H1 (cell line): ENCODE data around the gene REG1B. TPM values are rescaled to one million over a fixed set of nuclear protein-coding genes. Genes with fewer than 3 reads are reported as not detected.

Source experiments
- CTCF ChIA-PET: fragments of 300-600 bp; sonication (Branson Sonifier 250); formaldehyde crosslinking; loops from one replicate; lab custom pipeline; 2021; ENCODE audit not compliant: partially characterized antibody; lab: Charles Lee
- POLR2A ChIA-PET: fragments of 300-600 bp; sonication (Branson Sonifier 250); formaldehyde crosslinking; loops from one replicate; lab custom pipeline; 2021; ENCODE audit warnings: inconsistent platforms; ENCODE audit not compliant: partially characterized antibody; lab: Charles Lee
- DNase-seq, 2 experiments: peaks; one replicate each; pipeline versions ENCODE4 v3.0.0 to v3.0.0-alpha.2; 2010 to 2022; ENCODE audit warnings: low spot score in 2 of 2, low read depth in 1 of 2, mixed read lengths in 1 of 2
- FAIRE-seq: peaks from 2 replicates; lab custom pipeline; 2011; peaks lifted over from hg19 to GRCh38; lab: Jason Lieb, UNC
- H2AFZ ChIP-seq: 2 replicates; pipeline ENCODE4 v1.8.1; 2012; ENCODE audit warnings: low read length, inconsistent platforms
- H2AK5ac ChIP-seq: 2 replicates; pipeline ENCODE4 v1.6.1; 2013; ENCODE audit warnings: low read depth, low read length
- H2BK120ac ChIP-seq: replicated peaks from 2 replicates; pipeline ENCODE3; 2013; ENCODE audit warnings: low read depth, low read length, inconsistent platforms
- H2BK12ac ChIP-seq: 2 replicates; pipeline ENCODE4 v1.6.1; 2013; ENCODE audit warnings: low read depth, low read length
- H2BK15ac ChIP-seq: 2 replicates; pipeline ENCODE4 v1.6.1; 2013; ENCODE audit warnings: low read length
- H2BK20ac ChIP-seq: 2 replicates; pipeline ENCODE4 v1.6.1; 2013; ENCODE audit warnings: low read length
- H2BK5ac ChIP-seq: 2 replicates; pipeline ENCODE4 v1.6.1; 2013; ENCODE audit warnings: low read depth, low read length
- H3K14ac ChIP-seq: 2 replicates; pipeline ENCODE4 v1.6.1; 2013; ENCODE audit warnings: inconsistent platforms; ENCODE audit not compliant: insufficient read length
- H3K18ac ChIP-seq: 2 replicates; pipeline ENCODE4 v1.6.1; 2013; ENCODE audit warnings: low read length; ENCODE audit errors: extremely low read depth
- H3K23ac ChIP-seq: 2 replicates; pipeline ENCODE4 v1.6.1; 2013; ENCODE audit warnings: inconsistent platforms; ENCODE audit not compliant: insufficient read length
- H3K23me2 ChIP-seq: 2 replicates; pipeline ENCODE4 v1.6.1; 2013; ENCODE audit warnings: low read depth, low read length
- H3K27ac ChIP-seq: 2 replicates; pipeline ENCODE4 v1.6.1; 2011; ENCODE audit warnings: low read depth, low read length, inconsistent platforms
- H3K27me3 ChIP-seq, 4 experiments: replicated peaks in 1 of 4; 1 replicate in 1 of 4; 2 replicates in 3 of 4; pipeline versions ENCODE4 v1.6.1 to v1.8.1; 2011 to 2013; ENCODE audit warnings: low read length in 3 of 4, mild to moderate bottlenecking in 3 of 4, inconsistent platforms in 2 of 4, mixed read lengths in 2 of 4, moderate library complexity in 1 of 4; ENCODE audit not compliant: control insufficient read depth in 3 of 4, insufficient read depth in 3 of 4; ENCODE audit errors: extremely low read depth in 1 of 4
- H3K36me3 ChIP-seq, 4 experiments: 2 replicates each; pipeline versions ENCODE4 v1.6.1 to v1.8.1; 2011 to 2013; ENCODE audit warnings: mild to moderate bottlenecking in 4 of 4, low read length in 3 of 4, moderate library complexity in 2 of 4, control low read depth in 1 of 4, inconsistent platforms in 1 of 4; ENCODE audit not compliant: insufficient read depth in 4 of 4, control insufficient read depth in 2 of 4
- H3K4ac ChIP-seq: replicated peaks from 2 replicates; pipeline ENCODE3; 2013; ENCODE audit warnings: low read length, low read depth, mixed read lengths, inconsistent platforms; ENCODE audit not compliant: insufficient read length
- H3K4me1 ChIP-seq, 4 experiments: replicated peaks in 1 of 4; 1 replicate in 1 of 4; 2 replicates in 3 of 4; pipeline versions ENCODE4 v1.6.1 to v1.8.1; 2011 to 2013; ENCODE audit warnings: low read length in 3 of 4, inconsistent platforms in 2 of 4, mixed read lengths in 1 of 4; ENCODE audit not compliant: insufficient read depth in 4 of 4, control insufficient read depth in 3 of 4
- H3K4me2 ChIP-seq, 2 experiments: 2 replicates each; pipeline versions ENCODE4 v1.6.1 to v1.8.1; 2011 to 2013; ENCODE audit warnings: low read depth in 2 of 2, low read length in 2 of 2, control low read depth in 1 of 2, inconsistent platforms in 1 of 2, mild to moderate bottlenecking in 1 of 2; ENCODE audit not compliant: insufficient read depth in 1 of 2
- H3K4me3 ChIP-seq, 4 experiments: fragments of 200-600, 300-600 bp in 1 of 4; sonication (generic), shearing (Covaris generic), sonication (Bioruptor Twin) in 1 of 4; 2 replicates each; pipeline versions ENCODE4 v1.5.1 to v1.8.1; 2011 to 2016; ENCODE audit warnings: low read length in 4 of 4, low read depth in 3 of 4, control low read depth in 2 of 4, inconsistent platforms in 2 of 4, mild to moderate bottlenecking in 2 of 4, mixed read lengths in 1 of 4, moderate library complexity in 1 of 4; ENCODE audit not compliant: insufficient read depth in 2 of 4; ENCODE audit errors: extremely low read depth in 1 of 4
- H3K56ac ChIP-seq: replicated peaks from 2 replicates; pipeline ENCODE3; 2013; ENCODE audit warnings: low read depth, mild to moderate bottlenecking, mixed read lengths, low read length, inconsistent platforms; ENCODE audit not compliant: insufficient read length
- H3K79me1 ChIP-seq: 2 replicates; pipeline ENCODE4 v1.6.1; 2013; ENCODE audit warnings: low read depth, low read length, control low read depth
- H3K79me2 ChIP-seq, 2 experiments: 2 replicates each; pipeline versions ENCODE4 v1.6.1 to v1.8.1; 2012 to 2013; ENCODE audit warnings: low read length in 2 of 2, mild to moderate bottlenecking in 2 of 2, inconsistent platforms in 1 of 2; ENCODE audit not compliant: insufficient read depth in 2 of 2, control insufficient read depth in 1 of 2
- H3K9ac ChIP-seq, 4 experiments: replicated peaks in 1 of 4; 1 replicate in 1 of 4; 2 replicates in 3 of 4; pipeline versions ENCODE4 v1.6.1 to v1.8.1; 2011 to 2013; ENCODE audit warnings: low read depth in 3 of 4, low read length in 3 of 4, control low read depth in 2 of 4, mild to moderate bottlenecking in 2 of 4, moderate library complexity in 2 of 4, inconsistent platforms in 1 of 4; ENCODE audit errors: extremely low read depth in 1 of 4
- H3K9me3 ChIP-seq, 2 experiments: 2 replicates each; pipeline versions ENCODE4 v1.6.1 to v1.8.1; 2012 to 2013; ENCODE audit warnings: mild to moderate bottlenecking in 2 of 2, moderate library complexity in 2 of 2, control low read depth in 1 of 2, inconsistent platforms in 1 of 2, low read depth in 1 of 2, low read length in 1 of 2, mixed read lengths in 1 of 2; ENCODE audit not compliant: insufficient read depth in 2 of 2
- H4K20me1 ChIP-seq, 2 experiments: replicated peaks in 1 of 2; 2 replicates each; pipeline versions ENCODE3 to v1.8.1; 2011 to 2013; ENCODE audit warnings: inconsistent platforms in 2 of 2, low read length in 2 of 2, mild to moderate bottlenecking in 1 of 2; ENCODE audit not compliant: insufficient read depth in 2 of 2, control insufficient read depth in 1 of 2
- H4K5ac ChIP-seq: 2 replicates; pipeline ENCODE4 v1.6.1; 2013; ENCODE audit warnings: low read length, low read depth, mixed read lengths, inconsistent platforms; ENCODE audit not compliant: insufficient read length
- H4K8ac ChIP-seq: 2 replicates; pipeline ENCODE4 v1.8.0; 2013; ENCODE audit warnings: mild to moderate bottlenecking, moderate library complexity, low read length, inconsistent platforms; ENCODE audit not compliant: insufficient read depth; ENCODE audit errors: extremely low read depth
- H4K91ac ChIP-seq: replicated peaks from 2 replicates; pipeline ENCODE3; 2013; ENCODE audit warnings: low read length, mixed read lengths, inconsistent platforms; ENCODE audit not compliant: insufficient read length
- CREB1 ChIP-seq: IDR thresholded peaks from 2 replicates; pipeline ENCODE4 v1.6.1; 2012; ENCODE audit warnings: inconsistent platforms
- EGR1 ChIP-seq: IDR thresholded peaks from 2 replicates; pipeline ENCODE4 v1.6.1; 2011; ENCODE audit warnings: low read depth, low read length, borderline replicate concordance
- EP300 ChIP-seq, 2 experiments: IDR thresholded peaks; 1 replicate in 1 of 2; 2 replicates in 1 of 2; pipeline ENCODE4 v1.6.1; 2011 to 2012; ENCODE audit warnings: low read depth in 2 of 2, low read length in 2 of 2, mild to moderate bottlenecking in 2 of 2, borderline replicate concordance in 1 of 2, inconsistent platforms in 1 of 2, moderate library complexity in 1 of 2
- GABPA ChIP-seq: IDR thresholded peaks from 2 replicates; pipeline ENCODE4 v1.6.1; 2011; ENCODE audit warnings: mild to moderate bottlenecking, low read length, moderate library complexity, borderline replicate concordance; ENCODE audit not compliant: insufficient read depth
- KDM1A ChIP-seq: fragments of 200-600, 300-600 bp; sonication (generic); IDR thresholded peaks from 2 replicates; pipeline ENCODE4 v1.7.1; 2016; ENCODE audit warnings: mild to moderate bottlenecking, low read length, borderline replicate concordance
- KDM4A ChIP-seq: IDR thresholded peaks from one replicate; pipeline ENCODE4 v1.7.1; 2012; ENCODE audit warnings: low read depth, mild to moderate bottlenecking, moderate library complexity, low read length, inconsistent platforms; ENCODE audit not compliant: severe bottlenecking
- PHF8 ChIP-seq: fragments of 200-600 bp; sonication (generic); conservative IDR thresholded peaks from 2 replicates; pipeline ENCODE4 v1.7.1; 2012; ENCODE audit warnings: low read depth, mild to moderate bottlenecking, inconsistent platforms, low read length, moderate library complexity
- RXRA ChIP-seq: IDR thresholded peaks from 2 replicates; pipeline ENCODE4 v1.6.1; 2011; ENCODE audit warnings: low read depth, mild to moderate bottlenecking, low read length, moderate library complexity; ENCODE audit not compliant: insufficient read depth
- SAP30 ChIP-seq: fragments of 300-600 bp; sonication (generic); IDR thresholded peaks from 2 replicates; pipeline ENCODE4 v1.7.1; 2012; ENCODE audit warnings: low read length, moderate library complexity, mild to moderate bottlenecking, inconsistent platforms; ENCODE audit not compliant: insufficient read depth, insufficient replicate concordance
- SIRT6 ChIP-seq: IDR thresholded peaks from one replicate; pipeline ENCODE4 v1.7.1; 2012; ENCODE audit warnings: low read length, inconsistent platforms
- TAF7 ChIP-seq: optimal IDR thresholded peaks from 2 replicates; pipeline ENCODE3; 2011; ENCODE audit warnings: low read depth, mild to moderate bottlenecking, inconsistent platforms, low read length, moderate library complexity, borderline replicate concordance
- TCF12 ChIP-seq: IDR thresholded peaks from 2 replicates; pipeline ENCODE4 v1.6.1; 2011; ENCODE audit warnings: low read depth, mild to moderate bottlenecking, low read length
- polyA plus RNA-seq, 7 experiments: library from polyadenylated mRNA; depleted of rRNA in 3 of 7; stranded (reverse) in 5 of 7; unstranded in 2 of 7; fragments of >200 nt in 5 of 7; fragments of 200-250 nt in 2 of 7; gene quantifications; 1 replicate in 5 of 7; 2 replicates in 1 of 7; 4 replicates in 1 of 7; pipeline versions ENCODE4 v1.2.1 to v1.2.3, GENCODE V29; 2011 to 2013; ENCODE audit warnings: missing spikeins in 2 of 7, mixed read lengths in 2 of 7
- total RNA-seq: library from RNA; stranded (reverse); fragmentation: NEBNext Ultra II Directional; extraction: Animal tissue kit (Norgen Biotek cat#: 25700); gene quantifications from 2 replicates; pipeline ENCODE4 v1.2.1, GENCODE V29; 2021
- TF ChIP-seq, protein P1 (sequence below): IDR thresholded peaks from 2 replicates; pipeline ENCODE4 v1.6.1; 2011; ENCODE audit warnings: low read length, improper control_type of control experiment

REG1B gene
- total and polyA plus RNA-seq, 2 of the 8 experiments (the other 6 are each of a cell fraction or from before 2014, with no cell fraction given): not detected

DNA sequence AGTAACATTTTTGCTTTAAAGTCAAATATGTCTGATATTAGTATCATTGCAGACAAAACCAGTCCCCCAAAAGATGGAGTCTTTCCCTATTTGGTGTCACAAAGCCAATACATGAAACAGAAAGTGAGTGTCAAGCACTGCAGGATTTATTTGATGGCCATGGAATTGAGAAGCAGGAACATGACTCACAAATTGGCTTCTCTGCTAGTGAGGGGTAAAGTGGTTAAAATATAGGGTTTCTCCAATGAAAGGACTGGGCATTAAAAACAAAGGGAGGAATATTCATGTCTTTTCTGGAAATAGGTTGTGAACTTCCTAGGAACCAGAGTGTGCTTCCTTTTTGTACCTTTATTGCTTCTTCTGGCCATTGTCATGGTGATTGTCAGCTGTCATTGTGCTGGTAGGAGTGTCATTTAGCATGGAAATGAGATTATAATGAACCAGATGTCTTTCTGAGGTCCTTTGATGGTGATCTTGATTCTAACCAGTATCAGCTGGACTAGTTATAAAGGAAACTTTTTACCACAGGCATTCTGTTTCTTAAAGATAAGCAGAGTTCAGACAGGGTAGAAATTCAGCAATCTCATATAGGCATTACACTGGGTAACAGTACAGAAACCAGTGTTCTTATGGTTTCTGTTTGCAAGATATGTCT lies 4.1 kb downstream of the REG1B start:
- no peaks in the 10 kb centered on the region for H3K27me3 ChIP-seq
- no peak overlapping the region for H3K18ac ChIP-seq
- H2BK5ac ChIP-seq: no peak overlapping the region
- H3K79me1 ChIP-seq: no peaks in the 10 kb centered on the region
- no peaks in the 10 kb centered on the region for H3K79me2 ChIP-seq
- H3K4me2 ChIP-seq: no peak overlapping the region
- FAIRE-seq (no peak), DNase-seq (no peak)
- no peak overlapping the region for H2AK5ac ChIP-seq
- H3K56ac ChIP-seq: no peak overlapping the region
- no peak overlapping the region for H4K91ac ChIP-seq
- no peak overlapping the region for H3K4ac ChIP-seq
- H2BK15ac ChIP-seq: no peak overlapping the region
- no peak overlapping the region for H4K8ac ChIP-seq
- H3K23ac ChIP-seq: no peak overlapping the region
- 0 out of 7 replicates have a peak, but pooled peaks cover 0 to 3% (median 1%) of the 10 kb centered on the region in 4 experiments for H3K4me1 ChIP-seq
- no peaks in the 10 kb centered on the region for H4K20me1 ChIP-seq
- H3K9ac ChIP-seq: no peak overlapping the region
- ChIA-PET CTCF (interaction anchor here (1.5 kb wide), 1 partner anchor 43 kb away, joined by 3 read pairs; no protein-coding TSS in a partner anchor), POLR2A (no interaction called here)
- no peak overlapping the region for H4K5ac ChIP-seq
- H3K14ac ChIP-seq: no peak overlapping the region
- H3K36me3 ChIP-seq: no peaks in the 10 kb centered on the region
- no peak overlapping the region for H2BK120ac ChIP-seq
- H2BK20ac ChIP-seq: no peak overlapping the region
- H3K9me3 ChIP-seq: 0 out of 4 replicates have a peak, but pooled peaks cover 0 to 2% of the 10 kb centered on the region in 2 experiments
- no peaks in the 10 kb centered on the region for H3K23me2 ChIP-seq
- H2BK12ac ChIP-seq: no peak overlapping the region
- H2AFZ ChIP-seq: no peak overlapping the region
- H3K4me3 ChIP-seq: no peak overlapping the region
- no peak overlapping the region for H3K27ac ChIP-seq
- TF ChIP-seq EGR1 (no peak), SIRT6 (no peak), SAP30 (no peak), GABPA (no peak), EP300 (IDR thresholded peaks at IDR 0.05; ENCODE audit: borderline replicate concordance in 1 of 2, low read depth in 2 of 2, low read length in 2 of 2) (no peak), TCF12 (no peak), KDM4A (no peak), RXRA (no peak), KDM1A (no peak), CREB1 (no peak), TAF7 (no peak), PHF8 (no peak)
- TF ChIP-seq, protein P1, sequence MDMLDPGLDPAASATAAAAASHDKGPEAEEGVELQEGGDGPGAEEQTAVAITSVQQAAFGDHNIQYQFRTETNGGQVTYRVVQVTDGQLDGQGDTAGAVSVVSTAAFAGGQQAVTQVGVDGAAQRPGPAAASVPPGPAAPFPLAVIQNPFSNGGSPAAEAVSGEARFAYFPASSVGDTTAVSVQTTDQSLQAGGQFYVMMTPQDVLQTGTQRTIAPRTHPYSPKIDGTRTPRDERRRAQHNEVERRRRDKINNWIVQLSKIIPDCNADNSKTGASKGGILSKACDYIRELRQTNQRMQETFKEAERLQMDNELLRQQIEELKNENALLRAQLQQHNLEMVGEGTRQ: no peak
